ENCODE measurements around the gene VAMP8.
"Not testable (repeated sequence)": the region's sequence is repeated elsewhere in the genome, so short reads cannot be mapped to it uniquely, and the experiment has no call there.

VAMP8 gene

GRCh38 chr2:85583667-85584353, 6.4 kb downstream of the VAMP8 start:
- DNase-seq = no peak

GRCh38 chr2:85584354-85584856, 7.0 kb downstream of the VAMP8 start, which contains the start of gene VAMP5:
TSS of gene VAMP5 (plus strand) at chr2:85584431. CDS start at chr2:85584491, 60 bp downstream.
- DNase-seq = no peak

GRCh38 chr2:85584857-85585780, 7.7 kb downstream of the VAMP8 start:
- DNase-seq = no peak

GRCh38 chr2:85585781-85586105, 8.4 kb downstream of the VAMP8 start:
- no peak for DNase-seq

- DNase-seq = no peak
Measured at GRCh38 chr2:85588236-85588635, 10.8 kb downstream of the VAMP8 start.

- DNase-seq = no peak
Measured at GRCh38 chr2:85588645-85589044, 11.3 kb downstream of the VAMP8 start.

- no peak for DNase-seq
Measured at GRCh38 chr2:85589181-85589580, 11.8 kb downstream of the VAMP8 start.

GRCh38 chr2:85589982-85590791, 12.8 kb downstream of the VAMP8 start:
- no peak for DNase-seq

DNA sequence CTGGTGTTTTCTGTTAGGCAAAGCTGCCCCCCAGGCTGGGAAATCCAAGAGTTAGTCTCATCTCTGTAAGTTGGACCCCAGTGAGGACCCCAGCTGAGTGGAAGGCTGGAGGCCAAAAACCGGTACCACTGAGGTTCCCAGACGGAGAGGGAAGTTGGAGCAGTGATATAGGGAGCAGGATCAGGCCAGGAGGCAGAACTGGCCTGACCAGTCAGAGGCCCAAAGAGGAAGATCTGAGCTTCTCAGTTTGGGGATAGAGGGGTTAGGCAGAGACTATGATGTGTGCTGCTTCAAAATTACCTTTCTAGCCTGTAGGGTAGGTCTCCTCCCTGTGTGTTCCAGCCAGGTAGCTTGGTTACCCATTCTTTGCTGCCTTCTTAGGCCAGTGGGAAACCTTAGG, 13.6 kb downstream of the VAMP8 start:
- DNase-seq = no peak

GRCh38 chr2:85591563-85591962, 14.2 kb downstream of the VAMP8 start:
- no peak for DNase-seq

- DNase-seq = not testable (repeated sequence)
Measured at GRCh38 chr2:85592299-85592698, 14.9 kb downstream of the VAMP8 start.

DNA sequence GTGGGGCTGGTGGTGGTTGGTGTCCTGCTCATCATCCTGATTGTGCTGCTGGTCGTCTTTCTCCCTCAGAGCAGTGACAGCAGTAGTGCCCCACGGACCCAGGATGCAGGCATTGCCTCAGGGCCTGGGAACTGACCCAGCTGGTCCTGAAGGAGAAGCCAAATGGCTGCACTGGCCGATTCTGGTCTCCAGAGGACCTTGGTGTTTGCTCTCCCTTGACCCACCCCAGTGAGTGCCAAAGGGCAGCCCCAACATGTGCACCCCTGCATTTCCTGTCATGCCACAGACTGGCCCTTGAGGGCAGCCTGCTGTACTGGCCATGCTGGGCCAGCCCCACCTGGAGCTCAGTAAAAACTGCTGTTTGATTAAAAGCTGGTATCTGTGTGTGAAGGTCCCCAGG, 15.6 kb downstream of the VAMP8 start:
- no peak for DNase-seq

DNA sequence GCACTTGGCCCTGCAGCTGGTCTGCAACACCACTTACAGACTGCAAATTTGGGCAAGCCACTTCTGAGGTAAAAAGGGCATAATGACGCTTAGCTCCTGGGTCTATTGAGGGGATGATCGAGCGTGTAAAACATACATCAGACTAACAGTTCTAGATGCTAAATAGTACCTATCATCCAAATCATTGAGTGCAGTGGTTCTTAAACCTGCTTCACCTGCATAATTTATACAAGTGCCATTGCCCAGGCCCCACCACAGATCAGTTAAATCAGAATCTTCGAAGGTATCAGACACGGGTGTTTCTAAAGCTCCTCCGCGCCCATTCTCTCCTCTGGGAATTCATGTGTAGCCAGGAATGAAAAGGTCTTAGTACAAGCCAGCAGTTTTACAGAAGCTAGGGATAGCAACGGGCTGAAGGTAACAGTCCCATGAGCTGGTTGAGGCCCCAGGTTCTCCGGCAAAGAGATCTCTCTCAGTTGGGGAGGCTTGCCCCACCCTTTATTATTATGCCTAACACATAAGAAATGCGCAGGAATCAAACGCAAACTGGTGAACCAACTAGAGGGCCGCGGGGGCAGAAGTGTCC, 17.4 kb downstream of the VAMP8 start:
- DNase-seq = no peak

- peak; percentile 86 for DNase-seq
Measured at GRCh38 chr2:85595301-85596025, 18.1 kb downstream of the VAMP8 start, which contains the start of gene RNF181. TSS of gene RNF181 (plus strand) at chr2:85595745. CDS start at chr2:85595764, 19 bp downstream.

DNA sequence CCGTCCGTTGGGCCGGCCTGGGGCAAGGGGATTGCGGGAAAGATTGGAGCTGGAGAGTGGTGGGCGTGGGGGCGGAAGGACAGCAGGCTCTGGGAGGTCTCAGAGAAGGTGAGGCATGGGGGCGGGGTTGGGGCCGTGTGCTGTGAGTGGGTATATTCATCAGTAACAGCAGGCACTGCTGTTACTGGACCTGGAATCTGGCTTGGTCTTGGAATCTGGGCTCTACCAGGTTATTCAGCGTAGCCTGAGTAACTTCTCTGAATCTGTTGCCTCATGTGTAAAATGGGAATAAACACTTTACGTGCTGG, 18.6 kb downstream of the VAMP8 start:
- DNase-seq = no peak

DNA sequence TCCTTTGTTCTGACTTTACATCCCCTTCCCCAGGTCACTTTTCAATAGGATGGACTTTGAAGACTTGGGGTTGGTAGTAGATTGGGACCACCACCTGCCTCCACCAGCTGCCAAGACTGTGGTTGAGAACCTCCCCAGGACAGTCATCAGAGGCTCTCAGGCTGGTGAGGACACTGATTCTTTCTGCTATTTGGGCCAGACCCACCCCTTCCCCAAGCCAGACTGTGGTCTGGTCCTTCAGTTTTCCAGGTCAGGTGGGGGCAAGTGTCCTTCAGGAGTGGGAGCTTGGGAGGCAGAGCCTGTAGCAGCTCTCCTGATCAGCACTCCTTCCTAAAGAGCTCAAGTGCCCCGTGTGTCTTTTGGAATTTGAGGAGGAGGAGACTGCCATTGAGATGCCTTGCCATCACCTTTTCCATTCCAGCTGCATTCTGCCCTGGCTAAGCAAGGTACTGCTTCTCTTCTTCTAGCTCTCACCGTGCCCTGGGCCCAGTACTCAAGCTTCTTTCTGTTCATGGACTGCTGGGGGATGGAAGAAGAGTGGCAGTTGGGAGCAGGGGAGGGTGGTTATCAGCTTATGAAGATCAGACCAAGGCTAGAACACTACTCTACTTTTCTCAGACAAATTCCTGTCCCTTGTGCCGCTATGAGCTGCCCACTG, 19.2 kb downstream of the VAMP8 start:
- DNase-seq = no peak

GRCh38 chr2:85597241-85597640, 19.9 kb downstream of the VAMP8 start:
- DNase-seq = no peak

GRCh38 chr2:85598594-85599340, 21.4 kb downstream of the VAMP8 start:
- DNase-seq = no peak

DNA sequence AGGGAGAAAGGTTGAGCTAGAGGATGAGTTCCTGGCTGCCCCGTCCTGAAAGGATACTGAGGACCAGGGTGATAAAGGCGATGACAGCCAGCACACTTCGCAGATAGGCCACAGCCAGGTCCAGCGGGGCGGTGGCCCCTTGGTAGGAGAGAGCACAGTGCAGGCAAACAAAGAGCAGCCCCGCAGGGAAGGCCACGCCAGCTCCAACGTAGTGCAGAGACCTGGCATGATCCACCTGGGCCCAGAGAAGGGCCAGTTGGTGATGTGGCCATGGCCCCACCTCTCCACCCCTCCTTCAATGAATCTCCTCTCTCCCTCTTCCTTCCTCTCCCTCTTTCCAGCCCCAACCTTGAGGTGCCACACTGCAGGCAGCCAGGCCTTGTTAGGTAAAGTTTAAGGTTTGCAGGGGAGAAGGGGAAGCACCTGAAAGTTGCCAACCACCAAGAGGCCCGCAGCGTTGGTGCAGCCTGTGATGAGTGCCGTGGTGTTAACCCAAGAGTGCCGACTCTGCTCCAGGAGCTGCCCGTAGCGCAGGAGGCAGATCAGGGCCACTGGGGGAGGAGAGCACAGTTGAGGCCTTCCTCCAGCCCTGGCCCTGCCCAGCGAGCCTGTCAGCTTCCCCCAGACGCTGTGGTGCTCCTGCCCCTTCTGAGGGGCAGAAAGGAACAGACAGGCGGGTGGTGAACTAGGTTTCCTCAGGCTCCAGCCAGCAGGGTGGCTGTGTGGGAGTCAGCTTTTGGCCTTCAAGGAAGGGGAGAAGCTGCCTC, 22.3 kb downstream of the VAMP8 start:
- no peak for DNase-seq

- DNase-seq = no peak
Measured at GRCh38 chr2:85600235-85600575, 22.8 kb downstream of the VAMP8 start.

Measured in NCI-H1048 (cell line).